Right cardiac atrium (tissue), 5 donors: ENCODE measurements around the gene INPP5F. TPM values are rescaled to one million over a fixed set of nuclear protein-coding genes. Genes with fewer than 3 reads are reported as not detected.
A peak's percentile ranks its signal among the peaks of the same experiment; 100 is the strongest.

Experiments
- ATAC-seq, 2 donors: fragments of 200-7000 bp; cut with Tn5 transposase; one replicate each; pipeline versions ENCODE4 v1.8.0 to v1.9.1; 2020; ENCODE audit warnings: moderate library complexity in 2 of 2, mild to moderate bottlenecking in 1 of 2
- DNase-seq, 3 donors: peaks; one replicate each; pipeline ENCODE4 v3.0.0-alpha.2; 2020
- H3K27ac ChIP-seq: one replicate; pipeline ENCODE4 v1.5.1; 2013; ENCODE audit warnings: mild to moderate bottlenecking, low read length, control low read depth, moderate library complexity
- H3K27me3 ChIP-seq: one replicate; pipeline ENCODE4 v1.6.1; 2013; ENCODE audit not compliant: control insufficient read depth, insufficient read depth
- H3K4me1 ChIP-seq: one replicate; pipeline ENCODE4 v1.6.1; 2013; ENCODE audit warnings: low read length; ENCODE audit not compliant: control insufficient read depth, insufficient read depth
- H3K4me3 ChIP-seq: one replicate; pipeline ENCODE4 v1.5.1; 2013; ENCODE audit warnings: low read length, control low read depth
- H3K9me3 ChIP-seq: one replicate; pipeline ENCODE4 v1.6.1; 2013; ENCODE audit warnings: low read length; ENCODE audit not compliant: control insufficient read depth
- WGBS: extraction: QIAGEN DNeasy Blood & Tissue Kit; methylation state at CpG from one replicate; pipeline ENCODE4 v1.1.7; 2013; 5-methylcytosine and 5-hydroxymethylcytosine counted together
- intact Hi-C, 4 donors: fragments of 100-400 bp; cut with DNase I; formaldehyde crosslinking; loops; one replicate each; pipeline versions ENCODE4 v1.11.0 to v1.14.0; 2022 to 2023
- polyA plus RNA-seq: library from polyadenylated mRNA; stranded (reverse); fragments of 200-250 nt; gene quantifications from one replicate; pipeline ENCODE4 v1.2.3, GENCODE V29; 2013
- total RNA-seq, 4 donors: library from RNA; stranded (reverse); fragmentation: NEBNext Ultra II Directional; extraction: Animal tissue kit (Norgen Biotek cat#: 25700); gene quantifications; one replicate each; pipeline ENCODE4 v1.2.1, GENCODE V29; 2021
- donor health status: healthy with polysubstance abuse.
- donor health status: DM: no; HTN: yes; CAD: no.
- donor health status: DM: no; HTN: no; CAD: no.
- donor health status: DM: no; HTN: yes; CAD: no; lungs with severe emphysema.
- donor health status: DM: yes; HTN: yes; CAD: no.

Gene INPP5F
- total and polyA plus RNA-seq, 5 donors = 3.4 to 6.4 (median 6.1) TPM

DNA sequence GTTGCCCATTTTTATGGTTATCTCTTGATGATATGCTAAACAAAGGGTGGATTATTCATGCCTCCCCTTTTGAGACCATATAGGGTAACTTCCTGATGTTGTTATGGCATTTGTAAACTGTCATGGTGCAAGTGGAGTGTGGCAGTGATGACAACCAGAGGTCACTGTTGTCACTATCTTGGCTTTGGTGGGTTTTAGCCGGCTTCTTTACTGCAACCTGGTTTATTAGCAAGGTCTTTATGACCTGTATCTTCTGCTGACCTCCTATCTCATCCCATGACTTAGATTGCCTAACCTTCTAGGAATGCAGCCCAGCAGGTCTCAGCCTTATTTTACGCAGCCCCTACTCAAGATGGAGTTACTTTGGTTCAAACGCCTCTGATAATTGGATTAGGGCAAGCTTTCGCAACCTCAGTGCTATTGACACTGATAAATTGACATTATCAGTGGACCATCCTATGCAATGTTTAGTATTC, 37.8 kb upstream of the INPP5F start:
- 79% methylated on average over 4 of the region's 4 CpGs for WGBS
- DNase-seq (no peak), ATAC-seq (no peak)
- no peaks in the 10 kb centered on the region for H3K27me3 ChIP-seq
- H3K4me3 ChIP-seq = no peak overlapping the region
- intact Hi-C loops = loop anchor here in 2 of 4 donors (5.0 to 10.0 kb wide), 2 partner anchors 167 to 169 kb away; no protein-coding TSS in a partner anchor
- H3K27ac ChIP-seq = no peak overlapping the region
- H3K4me1 ChIP-seq = no peaks in the 10 kb centered on the region
- H3K9me3 ChIP-seq = no peaks in the 10 kb centered on the region

GRCh38 chr10:119689016-119689580, 36.8 kb upstream of the INPP5F start:
- H3K4me1 ChIP-seq = no peaks in the 10 kb centered on the region
- intact Hi-C loops = loop anchor here in 2 of 4 donors (5.0 to 10.0 kb wide), 2 partner anchors 166 to 168 kb away; no protein-coding TSS in a partner anchor
- 83% methylated on average over 6 of the region's 6 CpGs for WGBS
- H3K4me3 ChIP-seq = no peak overlapping the region
- no peak overlapping the region for H3K27ac ChIP-seq
- DNase-seq (no peak), ATAC-seq (no peak)
- no peaks in the 10 kb centered on the region for H3K27me3 ChIP-seq
- H3K9me3 ChIP-seq = no peaks in the 10 kb centered on the region

DNA sequence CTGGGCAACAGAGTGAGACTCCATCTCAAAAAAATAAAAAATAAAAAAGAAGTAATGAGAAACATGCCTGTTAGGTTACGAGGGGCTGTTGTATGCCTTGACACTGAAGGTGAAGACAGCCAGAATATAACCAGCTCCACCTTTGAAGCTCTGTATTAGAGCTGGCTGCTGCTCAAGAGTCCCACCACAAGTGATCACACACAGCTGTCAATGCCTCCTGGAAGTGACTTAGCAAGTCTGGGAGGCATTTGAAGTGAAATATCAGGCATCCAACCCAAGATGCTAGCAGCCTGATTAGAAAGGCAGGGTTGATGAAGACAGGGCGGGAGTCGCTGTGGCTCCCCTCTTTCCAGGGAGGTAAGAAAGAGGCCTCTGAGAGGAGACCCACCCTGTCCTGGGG, 34.1 kb upstream of the INPP5F start:
- no peaks in the 10 kb centered on the region for H3K27me3 ChIP-seq
- intact Hi-C loops = no loop called here
- H3K4me1 ChIP-seq = no peaks in the 10 kb centered on the region
- H3K27ac ChIP-seq = no peak overlapping the region
- 86% methylated on average over 3 of the region's 3 CpGs for WGBS
- DNase-seq (no peak), ATAC-seq (no peak)
- H3K4me3 ChIP-seq = no peak overlapping the region
- H3K9me3 ChIP-seq = no peaks in the 10 kb centered on the region

GRCh38 chr10:119693262-119693957, 32.4 kb upstream of the INPP5F start:
- intact Hi-C loops = no loop called here
- Histone ChIP-seq H3K27me3 (no peaks in the 10 kb centered on the region), H3K9me3 (no peaks in the 10 kb centered on the region), H3K27ac (no peak overlapping the region), H3K4me1 (no peaks in the 10 kb centered on the region), H3K4me3 (no peak overlapping the region)
- ATAC-seq = peak; percentile 38 to 47
- 76% methylated on average over 6 of the region's 6 CpGs for WGBS
- DNase-seq = no peak

- no peaks in the 10 kb centered on the region for H3K27me3 ChIP-seq
- no peaks in the 10 kb centered on the region for H3K9me3 ChIP-seq
- no peak for DNase-seq
- no peak for ATAC-seq
- H3K4me3 ChIP-seq = no peak overlapping the region
- WGBS = 93% methylated on average over 7 of the region's 7 CpGs
- no peak overlapping the region for H3K27ac ChIP-seq
- intact Hi-C loops = no loop called here
- H3K4me1 ChIP-seq = no peaks in the 10 kb centered on the region
These were observed 31.2 kb upstream of the INPP5F start for GRCh38 chr10:119694608-119695007.

DNA sequence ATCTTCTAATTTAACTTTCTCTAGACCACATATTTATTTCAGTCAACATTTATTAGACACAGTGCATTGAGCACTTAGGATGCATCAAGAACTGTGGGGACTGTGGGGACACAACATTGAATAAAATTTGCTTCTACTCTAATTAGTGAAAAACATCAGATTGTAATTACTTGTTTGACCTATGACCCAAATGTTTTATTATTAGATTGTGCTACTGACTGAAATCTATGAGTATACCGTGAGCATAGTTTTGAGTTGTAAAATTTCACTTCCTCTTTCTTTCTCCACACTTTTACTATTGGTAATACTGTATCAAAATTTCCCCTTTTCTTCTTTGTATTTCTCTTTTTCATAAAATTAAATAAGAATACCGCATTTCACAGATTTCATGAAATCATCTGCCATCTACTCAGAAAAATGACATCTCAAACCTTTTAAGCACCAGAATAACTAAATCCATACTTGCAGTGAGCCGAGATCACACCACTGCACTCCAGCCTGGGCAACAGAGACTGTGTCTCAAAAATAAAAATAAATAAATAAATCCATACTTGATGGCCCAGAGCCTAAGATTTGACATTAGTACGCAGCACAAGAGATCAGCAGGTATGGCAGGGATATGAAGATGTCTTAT, 25.4 kb upstream of the INPP5F start:
- no peak overlapping the region for H3K27ac ChIP-seq
- H3K4me3 ChIP-seq = no peak overlapping the region
- 80% methylated on average over 4 of the region's 4 CpGs for WGBS
- H3K9me3 ChIP-seq = no peaks in the 10 kb centered on the region
- no peaks in the 10 kb centered on the region for H3K27me3 ChIP-seq
- intact Hi-C loops = no loop called here
- no peaks in the 10 kb centered on the region for H3K4me1 ChIP-seq
- DNase-seq (no peak), ATAC-seq (no peak)

GRCh38 chr10:119701861-119702260, 24.0 kb upstream of the INPP5F start:
- Histone ChIP-seq H3K9me3 (no peaks in the 10 kb centered on the region), H3K4me1 (no peaks in the 10 kb centered on the region), H3K27me3 (no peaks in the 10 kb centered on the region), H3K4me3 (no peak overlapping the region), H3K27ac (no peak overlapping the region)
- DNase-seq = no peak
- ATAC-seq = no peak
- intact Hi-C loops = no loop called here
- 47% methylated on average over 7 of the region's 7 CpGs for WGBS

DNA sequence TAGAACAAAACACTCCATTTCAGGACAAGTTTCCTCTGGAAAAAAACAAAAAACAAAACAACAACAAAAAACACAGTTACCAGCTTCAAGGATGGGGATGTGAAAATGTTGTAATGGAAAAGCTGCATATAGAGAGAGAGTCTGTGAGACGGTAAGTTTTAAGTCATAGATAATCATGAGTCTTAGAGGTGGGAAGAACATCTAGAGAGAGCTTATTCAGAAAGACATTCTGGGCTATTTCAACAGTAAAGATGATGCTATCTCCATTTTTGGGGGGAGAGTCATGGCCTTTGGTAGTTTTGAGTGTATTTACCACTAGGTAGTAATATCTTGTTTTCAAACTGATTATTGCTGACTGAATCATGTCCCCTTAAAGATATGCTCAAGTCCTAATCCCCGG, 23.3 kb upstream of the INPP5F start:
- no peaks in the 10 kb centered on the region for H3K4me1 ChIP-seq
- no peak overlapping the region for H3K27ac ChIP-seq
- H3K4me3 ChIP-seq = no peak overlapping the region
- WGBS = 74% methylated on average over 2 of the region's 2 CpGs
- no peaks in the 10 kb centered on the region for H3K9me3 ChIP-seq
- intact Hi-C loops = no loop called here
- ATAC-seq (no peak), DNase-seq (no peak)
- no peaks in the 10 kb centered on the region for H3K27me3 ChIP-seq

GRCh38 chr10:119703903-119704508, 21.8 kb upstream of the INPP5F start:
- ATAC-seq = no peak
- H3K4me1 ChIP-seq = no peaks in the 10 kb centered on the region
- H3K27me3 ChIP-seq = no peaks in the 10 kb centered on the region
- no peak overlapping the region for H3K4me3 ChIP-seq
- H3K9me3 ChIP-seq = no peaks in the 10 kb centered on the region
- DNase-seq = no peak
- intact Hi-C loops = no loop called here
- 82% methylated on average over 9 of the region's 9 CpGs for WGBS
- H3K27ac ChIP-seq = no peak overlapping the region

GRCh38 chr10:119705434-119705831, 20.4 kb upstream of the INPP5F start:
- WGBS = 88% methylated on average over 3 of the region's 3 CpGs

More at GRCh38 chr10:119705434-119705831, 20.4 kb upstream of the INPP5F start:
- Histone ChIP-seq H3K4me3 (no peak overlapping the region), H3K9me3 (no peaks in the 10 kb centered on the region), H3K27ac (no peak overlapping the region), H3K4me1 (no peaks in the 10 kb centered on the region), H3K27me3 (no peaks in the 10 kb centered on the region)
- DNase-seq (no peak), ATAC-seq (no peak)
- intact Hi-C loops = no loop called here
